GM19455 (cell line): ENCODE data around the gene SERHL2.
"Not testable (repeated sequence)": the region's sequence is repeated elsewhere in the genome, so short reads cannot be mapped to it uniquely, and the experiment has no call there.

Experiments used
- ATAC-seq: cut with Tn5 transposase; IDR thresholded peaks from one replicate; pipeline ENCODE4 v1.9.1; 2021; ENCODE audit not compliant: unreplicated experiment

SERHL2 gene

GRCh38 chr22:42535082-42535731 lies 18.5 kb upstream of the SERHL2 start:
- not testable (repeated sequence) for ATAC-seq

- ATAC-seq = no peak
Observed at GRCh38 chr22:42536166-42536565, 17.6 kb upstream of the SERHL2 start.

GRCh38 chr22:42536634-42537033 lies 17.1 kb upstream of the SERHL2 start:
- not testable (repeated sequence) for ATAC-seq

GRCh38 chr22:42537199-42537831 lies 16.4 kb upstream of the SERHL2 start:
- ATAC-seq = not testable (repeated sequence)

DNA sequence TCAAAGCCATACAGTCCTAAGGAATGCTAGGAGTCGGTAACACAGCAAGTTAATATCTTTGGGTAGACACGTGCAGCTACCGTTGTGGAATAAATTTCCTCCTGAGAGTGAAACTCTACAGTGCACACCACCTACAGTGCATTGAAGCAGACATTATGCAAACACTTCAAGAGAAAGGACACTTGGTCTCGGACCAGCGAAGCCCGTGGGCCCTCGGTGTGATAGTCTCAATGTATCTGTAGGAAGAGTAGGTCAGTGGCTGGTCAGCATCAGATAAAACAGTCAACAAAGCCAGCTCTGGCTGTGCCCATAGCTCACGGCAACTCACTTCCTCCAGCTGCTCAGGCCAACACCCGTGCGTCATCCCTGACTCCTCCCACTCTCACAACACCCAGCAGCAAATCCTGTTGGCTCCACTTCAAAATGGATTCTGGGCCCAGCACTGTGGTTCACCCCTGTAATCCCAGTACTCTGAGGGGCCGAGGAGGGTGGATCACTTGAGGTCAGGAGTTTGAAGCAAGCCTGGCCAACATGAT lies 14.5 kb upstream of the SERHL2 start:
- not testable (repeated sequence) for ATAC-seq

DNA sequence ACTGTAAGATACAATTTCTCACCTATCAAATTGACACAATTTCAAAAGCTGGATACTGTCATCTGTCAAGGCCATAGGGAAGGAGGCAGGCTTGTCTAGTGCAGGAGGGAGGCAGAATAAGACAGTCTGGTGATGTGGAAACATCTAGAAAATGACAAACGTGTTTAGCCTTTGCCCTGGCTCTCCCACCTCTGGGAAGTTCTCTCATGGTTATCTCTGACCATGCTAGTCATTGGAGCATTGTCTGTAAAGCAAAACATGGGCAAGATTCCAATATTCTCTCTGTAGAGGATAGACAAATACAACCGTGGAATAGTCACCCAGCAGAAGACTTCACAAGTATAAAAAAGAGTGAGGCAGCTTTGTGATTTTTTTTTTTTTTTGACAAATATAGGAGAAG lies 9.1 kb upstream of the SERHL2 start:
- ATAC-seq = no peak

GRCh38 chr22:42547562-42547961 lies 6.2 kb upstream of the SERHL2 start:
- ATAC-seq = no peak

- not testable (repeated sequence) for ATAC-seq
Observed at GRCh38 chr22:42548126-42548525, 5.6 kb upstream of the SERHL2 start.

DNA sequence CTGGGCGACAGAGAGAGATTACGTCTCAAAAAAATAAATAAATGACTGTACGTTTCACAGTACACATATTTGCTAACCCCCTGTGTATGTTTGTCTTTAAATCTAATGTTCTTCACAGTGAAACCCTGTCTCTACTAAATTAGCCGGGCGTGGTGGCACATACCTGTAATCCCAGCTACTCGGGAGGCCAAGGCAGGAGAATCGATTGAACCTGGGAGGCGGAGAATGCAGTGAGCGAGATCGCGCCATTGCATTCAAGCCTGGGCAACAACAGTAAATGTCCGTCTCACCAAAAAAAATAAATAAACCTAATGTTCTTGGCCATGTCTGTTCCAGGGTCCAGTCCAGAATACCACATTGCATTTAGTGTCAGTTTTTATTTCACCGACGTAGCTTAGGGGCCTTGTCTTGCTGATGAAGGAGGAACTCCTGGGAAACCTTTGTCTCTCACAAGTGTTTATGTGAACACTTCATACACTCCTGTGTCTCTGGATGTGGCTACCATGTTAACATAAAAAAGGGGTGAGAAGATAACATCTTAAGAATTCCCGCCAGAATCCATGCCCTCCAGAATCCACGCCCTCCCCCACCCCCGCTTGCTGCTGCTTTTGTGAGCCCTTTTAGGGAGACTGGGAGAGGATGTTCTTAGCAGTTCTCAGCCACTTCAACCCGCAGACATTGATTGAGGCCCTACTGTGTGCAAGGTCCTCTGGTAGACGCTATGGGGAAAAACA lies 5.0 kb upstream of the SERHL2 start:
- ATAC-seq = no peak

GRCh38 chr22:42549331-42550060 lies 4.3 kb upstream of the SERHL2 start:
- no peak for ATAC-seq

GRCh38 chr22:42552294-42552647 lies 1.5 kb upstream of the SERHL2 start:
- ATAC-seq = not testable (repeated sequence)

DNA sequence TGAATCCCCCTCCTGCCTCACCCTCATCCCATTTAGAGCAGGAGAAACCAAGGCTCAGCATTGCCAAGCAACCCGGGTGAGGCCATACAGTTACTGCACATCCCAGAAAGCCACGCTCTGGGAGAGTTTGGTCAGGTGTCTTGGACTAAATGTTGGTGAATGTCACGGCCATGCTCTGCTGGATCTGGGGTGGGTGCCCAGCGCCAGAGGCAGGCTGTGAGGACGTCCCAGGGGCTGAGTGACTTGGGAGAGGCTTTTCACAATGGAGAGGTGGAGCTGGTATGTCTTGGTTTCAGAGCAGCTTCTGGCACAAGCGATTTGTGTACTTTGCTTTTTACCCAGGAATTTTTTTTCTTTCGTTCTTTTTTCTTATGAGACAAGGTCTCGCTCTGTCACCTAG lies 6.6 kb downstream of the SERHL2 start:
- ATAC-seq = no peak

DNA sequence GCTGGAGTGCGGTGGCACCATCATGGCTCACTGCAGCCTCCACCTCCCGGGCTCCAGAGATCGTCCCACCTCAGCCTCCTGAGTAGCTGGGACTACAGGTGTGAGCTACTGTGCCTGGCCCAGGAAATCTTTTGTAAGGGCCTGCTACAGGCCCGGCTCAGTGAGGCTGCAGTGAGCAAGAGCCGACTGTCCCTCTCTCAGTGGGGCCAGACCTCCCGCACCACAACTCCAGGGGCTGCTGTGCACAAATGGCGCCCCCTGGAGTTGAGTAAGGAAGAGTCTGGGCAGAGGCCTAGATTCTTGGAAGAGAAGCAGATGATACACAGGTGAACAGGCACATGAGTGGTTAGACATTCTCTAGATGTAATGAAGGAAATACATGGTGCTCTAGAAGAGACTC lies 7.0 kb downstream of the SERHL2 start:
- ATAC-seq = no peak

DNA sequence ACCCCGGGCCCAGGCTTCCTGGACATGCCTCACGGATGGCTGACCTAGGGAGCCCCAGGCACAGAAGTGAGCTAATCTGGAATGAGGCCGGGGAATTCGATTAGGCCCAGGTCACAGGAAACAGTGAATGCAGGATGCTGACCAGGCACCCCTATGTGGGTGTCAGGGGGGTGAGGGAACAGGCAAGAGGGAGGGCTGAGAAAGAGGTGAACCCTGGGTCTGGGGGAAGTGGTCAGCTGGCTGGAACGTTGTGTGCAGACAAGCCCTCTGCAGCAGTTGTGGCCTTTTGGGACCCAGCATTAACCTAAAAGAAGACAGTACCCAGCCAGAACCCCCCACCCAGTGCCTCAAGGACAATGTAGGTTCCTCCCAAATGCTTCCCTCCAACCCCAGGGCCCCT lies 8.1 kb downstream of the SERHL2 start:
- ATAC-seq = no peak

- no peak for ATAC-seq
Observed at GRCh38 chr22:42562279-42562678, 8.5 kb downstream of the SERHL2 start.

GRCh38 chr22:42562684-42563083 lies 8.9 kb downstream of the SERHL2 start:
- no peak for ATAC-seq

GRCh38 chr22:42563943-42564342 lies 10.2 kb downstream of the SERHL2 start:
- not testable (repeated sequence) for ATAC-seq

DNA sequence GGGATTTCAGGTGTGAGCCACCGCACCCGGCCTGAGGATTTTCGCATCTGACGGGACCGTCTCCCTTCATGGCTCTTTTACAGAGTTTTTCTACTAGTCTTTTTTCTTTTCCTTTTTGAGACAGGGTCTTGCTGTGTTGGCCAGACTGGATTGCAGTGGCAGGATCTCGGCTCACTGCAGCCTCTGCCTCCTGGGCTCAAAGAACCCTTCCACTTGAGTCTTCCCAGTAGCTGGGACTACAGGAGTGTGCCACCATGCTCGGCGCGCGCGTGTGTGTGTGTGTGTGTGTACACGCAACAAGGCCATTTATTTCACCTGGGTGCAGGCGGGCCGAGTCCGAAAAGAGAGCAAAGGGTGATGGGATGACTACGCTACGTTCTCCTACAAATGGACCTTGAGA lies 10.9 kb downstream of the SERHL2 start:
- no peak for ATAC-seq

DNA sequence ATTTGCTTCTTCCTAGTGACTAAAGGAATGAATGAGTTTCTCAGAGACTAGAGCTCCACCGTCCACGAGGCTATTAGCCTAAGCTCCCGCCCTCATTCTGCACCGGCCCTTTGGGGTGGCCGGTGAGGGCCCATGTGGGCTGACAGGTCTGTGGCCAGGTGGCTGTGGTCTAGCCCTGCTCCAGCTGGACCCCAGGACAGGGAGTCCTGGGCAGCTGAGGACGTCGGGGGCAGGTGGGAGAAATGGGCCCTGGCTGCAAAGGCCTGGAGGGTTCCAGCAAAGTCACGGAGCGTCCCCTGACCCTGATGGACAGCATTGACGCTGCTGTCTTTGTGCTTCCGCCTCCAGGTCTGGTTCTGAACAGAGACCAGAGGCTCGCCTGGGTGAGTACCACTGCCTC lies 12.2 kb downstream of the SERHL2 start:
- ATAC-seq = no peak

DNA sequence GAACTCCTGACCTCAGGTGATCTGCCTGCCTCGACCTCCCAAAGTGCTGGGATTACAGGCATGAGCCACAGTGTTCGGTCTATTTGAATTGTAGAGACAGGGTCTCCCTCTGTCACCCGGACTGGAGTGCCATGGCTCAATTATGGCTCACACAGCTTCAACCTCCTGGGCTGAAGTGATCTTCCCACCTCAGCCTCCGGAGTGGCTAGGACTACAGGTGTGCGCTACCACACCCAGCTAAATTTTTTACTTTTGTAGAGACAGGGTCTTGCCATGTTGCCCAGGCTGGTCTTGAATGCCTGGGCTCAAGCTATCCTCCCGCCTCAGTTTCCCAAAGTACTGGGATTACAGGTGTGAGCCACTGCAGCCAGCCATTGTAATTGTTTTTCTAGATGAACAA lies 14.2 kb downstream of the SERHL2 start:
- not testable (repeated sequence) for ATAC-seq

DNA sequence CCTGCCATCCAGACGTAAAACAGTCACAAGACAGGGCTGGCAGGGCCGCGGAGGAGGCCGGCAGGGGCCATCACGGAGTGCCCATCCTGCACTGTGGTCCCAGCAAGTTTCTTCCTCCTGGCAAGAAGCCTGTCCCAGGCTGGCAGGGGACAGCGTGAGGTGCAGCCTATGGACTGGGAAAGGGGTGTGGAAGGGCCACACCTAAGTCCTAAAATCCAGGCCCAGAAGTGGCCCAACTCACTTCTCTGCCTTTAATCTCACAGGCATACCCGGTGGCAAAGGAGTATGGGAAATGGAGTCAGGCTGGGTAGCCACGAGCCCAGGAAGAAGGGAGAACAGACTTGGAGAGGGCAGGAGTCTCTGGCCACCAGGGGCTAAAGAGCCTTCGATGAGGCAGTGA lies 16.8 kb downstream of the SERHL2 start:
- not testable (repeated sequence) for ATAC-seq
